Measurements from ENCODE around the gene SCGB1D2.

SCGB1D2 gene

GRCh38 chr11:62256281-62256680 lies 14.2 kb downstream of the SCGB1D2 start:
- no peak for FAIRE-seq

GRCh38 chr11:62260261-62260953 lies 18.4 kb downstream of the SCGB1D2 start:
- FAIRE-seq (no peak), DNase-seq (ENCODE audit: insufficient read length, low spot score) (no peak)

More at GRCh38 chr11:62256281-62256680, 14.2 kb downstream of the SCGB1D2 start:
- DNase-seq (ENCODE audit: insufficient read length, low spot score), result no peak

- DNase-seq (ENCODE audit: insufficient read length, low spot score) (no peak), FAIRE-seq (no peak)
These were observed 22.0 kb downstream of the SCGB1D2 start for GRCh38 chr11:62264004-62264403.

- DNase-seq (ENCODE audit: insufficient read length, low spot score) (no peak), FAIRE-seq (no peak)
These were observed 24.5 kb downstream of the SCGB1D2 start for GRCh38 chr11:62266558-62266957.

DNA sequence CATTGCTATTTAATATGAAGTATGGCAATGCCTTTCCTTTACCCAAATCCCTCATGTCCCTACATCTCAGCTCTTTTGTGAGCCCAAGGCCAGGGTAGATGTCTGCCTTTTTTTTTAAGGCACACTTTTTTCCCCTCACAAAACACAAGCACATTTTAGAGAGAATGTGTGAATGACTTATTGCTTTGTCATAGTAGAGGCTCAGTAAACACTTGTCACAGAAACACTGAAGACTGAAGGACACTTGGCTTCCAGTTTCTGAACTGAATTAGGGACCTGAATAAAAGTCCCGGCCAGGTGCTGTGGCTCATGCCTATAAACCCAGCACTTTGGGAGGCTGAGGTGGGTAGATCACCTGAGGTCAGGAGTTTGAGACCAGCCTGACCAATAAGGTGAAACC lies 25.0 kb downstream of the SCGB1D2 start:
- FAIRE-seq, result no peak
- DNase-seq (ENCODE audit: insufficient read length, low spot score), result no peak

GRCh38 chr11:62267576-62267975 lies 25.5 kb downstream of the SCGB1D2 start:
- no peak for DNase-seq (ENCODE audit: insufficient read length, low spot score)
- FAIRE-seq, result no peak

DNA sequence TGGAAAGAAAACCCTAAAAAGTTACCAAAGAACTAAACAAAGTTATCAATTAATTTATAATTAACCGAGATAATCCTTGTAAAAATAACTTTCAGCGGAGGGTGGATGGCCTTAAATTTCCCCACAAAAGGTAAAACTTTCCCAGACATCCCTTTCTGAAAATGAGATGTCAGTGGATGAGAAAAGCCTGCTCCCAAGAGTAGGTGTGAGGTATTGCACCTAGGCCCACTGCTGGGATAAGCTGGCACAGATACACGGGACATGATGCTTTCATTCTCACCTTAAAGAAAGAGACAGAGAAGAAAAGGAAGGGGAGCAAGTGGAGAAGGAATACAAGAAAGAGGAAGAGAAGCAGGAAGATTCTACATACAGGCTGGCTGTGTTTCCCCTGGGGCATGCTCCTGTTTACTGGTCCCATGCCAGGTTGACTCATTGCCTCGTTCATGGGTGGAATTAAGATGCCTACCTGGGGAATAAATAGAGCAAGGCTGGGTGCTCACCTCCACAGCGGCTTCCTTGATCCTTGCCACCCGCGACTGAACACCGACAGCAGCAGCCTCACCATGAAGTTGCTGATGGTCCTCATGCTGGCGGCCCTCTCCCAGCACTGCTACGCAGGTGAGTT lies 27.7 kb downstream of the SCGB1D2 start, which contains the start of gene SCGB2A2:
Gene SCGB2A2 (plus strand): TSS at position 505 of the 625 bp plus-strand sequence. CDS start 59 bp downstream, at position 564.
- DNase-seq (ENCODE audit: insufficient read length, low spot score) (no peak), FAIRE-seq (no peak)

DNA sequence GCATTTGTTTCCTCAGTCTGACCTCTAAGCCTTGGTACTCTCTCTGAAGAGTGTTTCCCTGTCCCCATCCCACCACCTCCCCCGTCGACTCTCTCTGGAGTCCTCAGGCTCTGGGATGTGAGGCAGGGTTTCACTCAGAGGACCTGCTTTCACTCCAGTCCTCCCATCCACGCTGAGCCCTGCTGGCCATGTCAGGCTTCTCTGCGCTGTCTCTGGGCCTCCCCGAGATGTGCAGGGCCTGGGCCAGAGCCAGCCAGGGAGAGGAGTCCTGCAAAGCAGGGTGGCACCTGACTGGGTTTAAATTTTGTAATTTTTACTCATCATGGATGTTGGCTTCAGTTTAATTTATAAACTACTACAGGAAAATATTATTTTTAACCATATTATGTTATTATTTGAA lies 31.2 kb downstream of the SCGB1D2 start:
- DNase-seq (ENCODE audit: insufficient read length, low spot score), result no peak
- FAIRE-seq, result no peak

GRCh38 chr11:62273789-62274275 lies 31.8 kb downstream of the SCGB1D2 start:
- DNase-seq (ENCODE audit: insufficient read length, low spot score) (no peak), FAIRE-seq (no peak)

- FAIRE-seq (no peak), DNase-seq (ENCODE audit: insufficient read length, low spot score) (no peak)
These were observed 38.4 kb downstream of the SCGB1D2 start for GRCh38 chr11:62280452-62280851.
